HepG2 (cell line): ENCODE data around the gene EEF1E1. TPM values are rescaled to one million over a fixed set of nuclear protein-coding genes. Genes with fewer than 3 reads are reported as not detected.
A peak's percentile ranks its signal among the peaks of the same experiment; 100 is the strongest.

Experiments
- ARHGAP35 ChIP-seq: sonication (generic); formaldehyde crosslinking; IDR thresholded peaks from 2 replicates; pipeline ENCODE4 v1.9.0; 2022; ENCODE audit warnings: mild to moderate bottlenecking, inconsistent platforms, moderate library complexity, missing genetic modification reagents, borderline replicate concordance
- CBX1 ChIP-seq: IDR thresholded peaks from one replicate; pipeline ENCODE4 v1.6.1; 2016; ENCODE audit warnings: antibody characterized with exemption, low read depth
- MTA1 ChIP-seq: sonication (generic); formaldehyde crosslinking; IDR thresholded peaks from 2 replicates; pipeline ENCODE4 v1.4.0; 2020; ENCODE audit warnings: missing genetic modification reagents, mild to moderate bottlenecking, borderline replicate concordance
- RCOR2 ChIP-seq: IDR thresholded peaks from 2 replicates; pipeline ENCODE4 v1.6.1; 2016; ENCODE audit warnings: missing biosample characterization, missing genetic modification reagents
- SALL2 ChIP-seq: sonication (generic); formaldehyde crosslinking; IDR thresholded peaks from 2 replicates; pipeline ENCODE4 v1.8.1; 2023; ENCODE audit warnings: mild to moderate bottlenecking, missing genetic modification reagents, inconsistent platforms
- U2AF1 ChIP-seq: fragments of 200-400 bp; formaldehyde crosslinking; optimal IDR thresholded peaks from 2 replicates; pipeline ENCODE3; 2017; ENCODE audit warnings: mild to moderate bottlenecking, low read depth, low read length
- ZNF296 ChIP-seq: sonication (generic); formaldehyde crosslinking; conservative IDR thresholded peaks from 2 replicates; pipeline ENCODE4 v1.5.0; 2020; ENCODE audit warnings: mild to moderate bottlenecking, missing genetic modification reagents
- ZNF431 ChIP-seq: sonication (generic); formaldehyde crosslinking; IDR thresholded peaks from 2 replicates; pipeline ENCODE4 v1.9.0; 2022; ENCODE audit warnings: missing genetic modification reagents, low read depth, mild to moderate bottlenecking, borderline replicate concordance
- ZNF570 ChIP-seq: sonication (generic); formaldehyde crosslinking; IDR thresholded peaks from 2 replicates; pipeline ENCODE4 v1.4.0; 2020; ENCODE audit warnings: mild to moderate bottlenecking, missing genetic modification reagents, borderline replicate concordance
- ZNF589 ChIP-seq: sonication (generic); formaldehyde crosslinking; conservative IDR thresholded peaks from 2 replicates; pipeline ENCODE4 v1.8.0; 2022; ENCODE audit warnings: mild to moderate bottlenecking, moderate library complexity, missing genetic modification reagents
- ZNF788 ChIP-seq: sonication (generic); formaldehyde crosslinking; IDR thresholded peaks from 2 replicates; pipeline ENCODE4 v1.5.0; 2020; ENCODE audit warnings: mild to moderate bottlenecking, missing genetic modification reagents, borderline replicate concordance
- ZSCAN22 ChIP-seq: sonication (generic); formaldehyde crosslinking; IDR thresholded peaks from 2 replicates; pipeline ENCODE4 v1.4.0; 2020; ENCODE audit warnings: mild to moderate bottlenecking, missing genetic modification reagents
- ZSCAN9 ChIP-seq: IDR thresholded peaks from 2 replicates; pipeline ENCODE4 v1.6.1; 2016; ENCODE audit warnings: borderline replicate concordance
- polyA plus RNA-seq, 8 experiments: library from polyadenylated mRNA; depleted of rRNA in 3 of 8; stranded (reverse) in 7 of 8; unstranded in 1 of 8; fragments of >200 nt; fragmentation: Illumina TruSeq in 4 of 8; extraction: Trizol in 4 of 8; gene quantifications; 2 replicates each; pipeline versions ENCODE4 v1.2.1 to v1.2.3, GENCODE V29; 2011 to 2016; ENCODE audit warnings: low read depth in 4 of 8, missing spikeins in 1 of 8, mixed read lengths in 1 of 8; ENCODE audit not compliant: insufficient read depth in 1 of 8
- total RNA-seq, 5 experiments: library from RNA; depleted of rRNA; stranded (reverse); fragments of >200 nt; fragmentation: Illumina TruSeq; extraction: Trizol; gene quantifications; 2 replicates each; pipeline ENCODE4 v1.2.3, GENCODE V29; 2016; ENCODE audit warnings: low read depth in 1 of 5
- TF ChIP-seq, protein P1 (sequence below): IDR thresholded peaks from 2 replicates; pipeline ENCODE4 v1.4.0; 2020; ENCODE audit warnings: mild to moderate bottlenecking, missing genetic modification reagents
- TF ChIP-seq, protein P2 (sequence below): sonication (generic); formaldehyde crosslinking; IDR thresholded peaks from 2 replicates; pipeline ENCODE4 v1.8.1; 2022; ENCODE audit warnings: mild to moderate bottlenecking, missing genetic modification reagents
- TF ChIP-seq, protein P3 (sequence below): sonication (generic); formaldehyde crosslinking; IDR thresholded peaks from 2 replicates; pipeline ENCODE4 v1.9.0; 2021; ENCODE audit warnings: missing genetic modification reagents, mild to moderate bottlenecking, borderline replicate concordance
- TF ChIP-seq, protein P4 (sequence below): sonication (generic); formaldehyde crosslinking; IDR thresholded peaks from 2 replicates; pipeline ENCODE4 v1.8.0; 2022; ENCODE audit warnings: mild to moderate bottlenecking, missing genetic modification reagents, borderline replicate concordance

The EEF1E1 gene
- total and polyA plus RNA-seq, 2 of the 13 experiments (the other 11 are each of a cell fraction or from before 2014, with no cell fraction given), result 128 to 188 TPM

DNA sequence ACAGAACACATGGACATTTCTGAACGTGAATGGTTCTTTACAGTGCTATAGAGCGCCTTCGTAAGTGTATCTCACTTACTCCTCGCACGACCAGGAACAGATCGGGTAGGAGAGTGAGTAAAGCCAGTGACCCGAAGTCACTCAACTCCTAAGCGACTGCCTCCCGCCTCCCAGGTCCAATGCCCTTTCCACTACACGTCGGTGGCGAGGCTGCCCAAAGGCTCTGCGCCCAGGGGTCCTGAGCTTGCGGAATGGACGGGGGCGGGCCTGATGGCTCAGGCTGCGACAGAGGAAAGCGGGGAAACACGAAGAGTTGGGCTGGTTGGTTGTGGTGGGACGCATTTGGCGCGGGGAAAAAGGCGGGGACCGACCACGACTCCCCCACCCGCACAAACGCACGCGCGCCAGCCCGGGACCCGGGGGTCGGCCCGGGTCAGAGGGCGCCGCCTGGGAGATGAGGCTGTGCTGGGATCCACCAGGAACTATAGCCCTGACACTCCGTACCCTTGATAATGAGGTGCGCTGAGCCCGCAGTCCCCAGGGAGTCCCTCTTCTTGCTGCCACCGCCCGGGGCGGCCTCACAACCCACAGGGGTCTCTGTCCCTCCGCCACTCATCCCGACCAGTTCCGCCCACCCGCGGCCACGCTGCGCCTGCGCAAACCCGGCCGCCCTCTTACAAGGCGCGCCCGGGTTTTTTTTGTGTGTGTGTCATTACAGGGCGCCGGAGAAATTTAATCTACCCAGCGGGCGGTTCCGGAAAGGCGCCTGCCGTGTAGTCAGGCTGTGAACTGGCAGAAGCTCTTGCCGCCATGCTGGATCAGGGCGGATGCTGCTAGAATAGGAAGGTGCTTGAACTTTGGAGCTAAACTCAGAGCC is 38.3 kb downstream of the EEF1E1 start, which contains the start of gene BLOC1S5 (continued):
- TF ChIP-seq ARHGAP35 (CRISPR knock-in tag) (peak; percentile 92; the same call in 1 of the 2 replicates), ZNF788 (CRISPR knock-in tag) (peak; percentile 79), CBX1 (no peak), ZNF570 (CRISPR knock-in tag) (no peak), MTA1 (CRISPR knock-in tag) (peak; percentile 85; the same call in 1 of the 2 replicates), SALL2 (CRISPR knock-in tag) (no peak; the same call in 1 of the 2 replicates), U2AF1 (no peak), ZNF589 (peak; percentile 84; the same call in 1 of the 2 replicates), RCOR2 (peak; percentile 60; the same call in 1 of the 2 replicates), ZNF431 (CRISPR knock-in tag) (peak; percentile 55; the same call in 1 of the 2 replicates), ZSCAN22 (CRISPR knock-in tag) (no peak), ZNF296 (peak; percentile 2; the same call in 1 of the 2 replicates), ZSCAN9 (peak; percentile 20)
- TF ChIP-seq, protein P1, sequence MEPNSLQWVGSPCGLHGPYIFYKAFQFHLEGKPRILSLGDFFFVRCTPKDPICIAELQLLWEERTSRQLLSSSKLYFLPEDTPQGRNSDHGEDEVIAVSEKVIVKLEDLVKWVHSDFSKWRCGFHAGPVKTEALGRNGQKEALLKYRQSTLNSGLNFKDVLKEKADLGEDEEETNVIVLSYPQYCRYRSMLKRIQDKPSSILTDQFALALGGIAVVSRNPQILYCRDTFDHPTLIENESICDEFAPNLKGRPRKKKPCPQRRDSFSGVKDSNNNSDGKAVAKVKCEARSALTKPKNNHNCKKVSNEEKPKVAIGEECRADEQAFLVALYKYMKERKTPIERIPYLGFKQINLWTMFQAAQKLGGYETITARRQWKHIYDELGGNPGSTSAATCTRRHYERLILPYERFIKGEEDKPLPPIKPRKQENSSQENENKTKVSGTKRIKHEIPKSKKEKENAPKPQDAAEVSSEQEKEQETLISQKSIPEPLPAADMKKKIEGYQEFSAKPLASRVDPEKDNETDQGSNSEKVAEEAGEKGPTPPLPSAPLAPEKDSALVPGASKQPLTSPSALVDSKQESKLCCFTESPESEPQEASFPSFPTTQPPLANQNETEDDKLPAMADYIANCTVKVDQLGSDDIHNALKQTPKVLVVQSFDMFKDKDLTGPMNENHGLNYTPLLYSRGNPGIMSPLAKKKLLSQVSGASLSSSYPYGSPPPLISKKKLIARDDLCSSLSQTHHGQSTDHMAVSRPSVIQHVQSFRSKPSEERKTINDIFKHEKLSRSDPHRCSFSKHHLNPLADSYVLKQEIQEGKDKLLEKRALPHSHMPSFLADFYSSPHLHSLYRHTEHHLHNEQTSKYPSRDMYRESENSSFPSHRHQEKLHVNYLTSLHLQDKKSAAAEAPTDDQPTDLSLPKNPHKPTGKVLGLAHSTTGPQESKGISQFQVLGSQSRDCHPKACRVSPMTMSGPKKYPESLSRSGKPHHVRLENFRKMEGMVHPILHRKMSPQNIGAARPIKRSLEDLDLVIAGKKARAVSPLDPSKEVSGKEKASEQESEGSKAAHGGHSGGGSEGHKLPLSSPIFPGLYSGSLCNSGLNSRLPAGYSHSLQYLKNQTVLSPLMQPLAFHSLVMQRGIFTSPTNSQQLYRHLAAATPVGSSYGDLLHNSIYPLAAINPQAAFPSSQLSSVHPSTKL (CRISPR knock-in tag), result peak; percentile 77
- TF ChIP-seq, protein P2, sequence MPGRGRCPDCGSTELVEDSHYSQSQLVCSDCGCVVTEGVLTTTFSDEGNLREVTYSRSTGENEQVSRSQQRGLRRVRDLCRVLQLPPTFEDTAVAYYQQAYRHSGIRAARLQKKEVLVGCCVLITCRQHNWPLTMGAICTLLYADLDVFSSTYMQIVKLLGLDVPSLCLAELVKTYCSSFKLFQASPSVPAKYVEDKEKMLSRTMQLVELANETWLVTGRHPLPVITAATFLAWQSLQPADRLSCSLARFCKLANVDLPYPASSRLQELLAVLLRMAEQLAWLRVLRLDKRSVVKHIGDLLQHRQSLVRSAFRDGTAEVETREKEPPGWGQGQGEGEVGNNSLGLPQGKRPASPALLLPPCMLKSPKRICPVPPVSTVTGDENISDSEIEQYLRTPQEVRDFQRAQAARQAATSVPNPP (CRISPR knock-in tag), result peak; percentile 79
- TF ChIP-seq, protein P3, sequence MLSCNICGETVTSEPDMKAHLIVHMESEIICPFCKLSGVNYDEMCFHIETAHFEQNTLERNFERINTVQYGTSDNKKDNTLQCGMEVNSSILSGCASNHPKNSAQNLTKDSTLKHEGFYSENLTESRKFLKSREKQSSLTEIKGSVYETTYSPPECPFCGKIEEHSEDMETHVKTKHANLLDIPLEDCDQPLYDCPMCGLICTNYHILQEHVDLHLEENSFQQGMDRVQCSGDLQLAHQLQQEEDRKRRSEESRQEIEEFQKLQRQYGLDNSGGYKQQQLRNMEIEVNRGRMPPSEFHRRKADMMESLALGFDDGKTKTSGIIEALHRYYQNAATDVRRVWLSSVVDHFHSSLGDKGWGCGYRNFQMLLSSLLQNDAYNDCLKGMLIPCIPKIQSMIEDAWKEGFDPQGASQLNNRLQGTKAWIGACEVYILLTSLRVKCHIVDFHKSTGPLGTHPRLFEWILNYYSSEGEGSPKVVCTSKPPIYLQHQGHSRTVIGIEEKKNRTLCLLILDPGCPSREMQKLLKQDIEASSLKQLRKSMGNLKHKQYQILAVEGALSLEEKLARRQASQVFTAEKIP, result no peak
- TF ChIP-seq, protein P4, sequence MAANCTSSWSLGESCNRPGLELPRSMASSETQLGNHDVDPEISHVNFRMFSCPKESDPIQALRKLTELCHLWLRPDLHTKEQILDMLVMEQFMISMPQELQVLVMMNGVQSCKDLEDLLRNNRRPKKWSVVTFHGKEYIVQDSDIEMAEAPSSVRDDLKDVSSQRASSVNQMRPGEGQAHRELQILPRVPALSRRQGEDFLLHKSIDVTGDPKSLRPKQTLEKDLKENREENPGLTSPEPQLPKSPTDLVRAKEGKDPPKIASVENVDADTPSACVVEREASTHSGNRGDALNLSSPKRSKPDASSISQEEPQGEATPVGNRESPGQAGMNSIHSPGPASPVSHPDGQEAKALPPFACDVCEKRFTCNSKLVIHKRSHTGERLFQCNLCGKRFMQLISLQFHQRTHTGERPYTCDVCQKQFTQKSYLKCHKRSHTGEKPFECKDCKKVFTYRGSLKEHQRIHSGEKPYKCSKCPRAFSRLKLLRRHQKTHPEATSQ, result peak; percentile 96
